K562 (cell line): ENCODE data around the gene RALGAPA2. TPM values are rescaled to one million over a fixed set of nuclear protein-coding genes. Genes with fewer than 3 reads are reported as not detected.
"Not testable (repeated sequence)": the region's sequence is repeated elsewhere in the genome, so short reads cannot be mapped to it uniquely, and the experiment has no call there.

Experiments
- ATAC-seq: fragments of 200-7000 bp; cut with Tn5 transposase; 3 replicates; pipeline ENCODE4 v1.9.1; 2020; ENCODE audit warnings: moderate library complexity
- BruUV-seq: library from RNA; stranded (reverse); fragments of 400-500 nt; replicated peaks from 2 replicates; lab custom pipeline; 2021; lab: Mats Ljungman, UMichigan
- CTCF ChIA-PET: fragments of 300-600 bp; formaldehyde crosslinking; extraction: SDS; loops from one replicate; lab custom pipeline; 2021; ENCODE audit warnings: low intra/inter-chr PET ratio; lab: Yijun Ruan, JAX
- POLR2A ChIA-PET: fragments of 300-600, 350-650 bp; sonication (Branson Sonifier 250); formaldehyde crosslinking; extraction: SDS; loops from one replicate; lab custom pipeline; 2021; ENCODE audit warnings: antibody characterized with exemption, inconsistent platforms; lab: Yijun Ruan, JAX
- DNase-seq, 4 experiments: peaks; one replicate each; pipeline versions ENCODE4 v3.0.0 to v3.0.0-alpha.2; 2011 to 2018; ENCODE audit warnings: low spot score in 3 of 4, mixed read lengths in 3 of 4; ENCODE audit errors: extremely low read depth in 1 of 4
- FAIRE-seq: peaks from 2 replicates; lab custom pipeline; 2011; peaks lifted over from hg19 to GRCh38; lab: Jason Lieb, UNC
- H2AFZ ChIP-seq: 2 replicates; pipeline ENCODE4 v1.6.0; 2011; ENCODE audit warnings: low read depth, low read length, control low read depth, inconsistent platforms
- H3K27ac ChIP-seq: fragments of 200-600 bp; 3 replicates; pipeline ENCODE4 v1.8.0; 2011; ENCODE audit warnings: low read depth, mild to moderate bottlenecking, control low read depth, inconsistent platforms, low read length, moderate library complexity, mixed read lengths; ENCODE audit errors: extremely low read depth
- H3K27me3 ChIP-seq, 2 experiments: fragments of 300-600 bp in 1 of 2; 2 replicates in 1 of 2; 3 replicates in 1 of 2; pipeline versions ENCODE4 v1.6.0 to v1.8.0; 2011; ENCODE audit warnings: inconsistent platforms in 2 of 2, low read length in 2 of 2, mild to moderate bottlenecking in 1 of 2, mixed read lengths in 1 of 2, moderate library complexity in 1 of 2; ENCODE audit not compliant: control insufficient read depth in 2 of 2, insufficient read depth in 2 of 2
- H3K36me3 ChIP-seq: fragments of 300-600 bp; 3 replicates; pipeline ENCODE4 v1.8.0; 2011; ENCODE audit warnings: mild to moderate bottlenecking, low read length, inconsistent platforms; ENCODE audit not compliant: control insufficient read depth, insufficient read depth
- H3K4me1 ChIP-seq, 2 experiments: fragments of 200-600 bp in 1 of 2; replicated peaks in 1 of 2; 2 replicates in 1 of 2; 3 replicates in 1 of 2; pipeline versions ENCODE4 v1.5.1 to v1.8.0; 2011; ENCODE audit warnings: inconsistent platforms in 2 of 2, low read length in 2 of 2, mild to moderate bottlenecking in 1 of 2, mixed read lengths in 1 of 2, moderate library complexity in 1 of 2; ENCODE audit not compliant: control insufficient read depth in 2 of 2, insufficient read depth in 2 of 2
- H3K4me2 ChIP-seq: 2 replicates; pipeline ENCODE4 v1.6.1; 2011; ENCODE audit warnings: low read length, control low read depth, inconsistent platforms, mixed read lengths; ENCODE audit not compliant: insufficient read depth
- H3K4me3 ChIP-seq: fragments of 200-600 bp; sonication (generic), shearing (Covaris generic); 2 replicates; pipeline ENCODE4 v1.5.1; 2016; ENCODE audit warnings: control low read depth, inconsistent platforms
- H3K79me2 ChIP-seq: fragments of 200-600 bp; 3 replicates; pipeline ENCODE4 v1.8.0; 2011; ENCODE audit warnings: low read length, inconsistent platforms; ENCODE audit not compliant: control insufficient read depth, insufficient read depth
- H3K9ac ChIP-seq, 2 experiments: 2 replicates each; pipeline versions ENCODE4 v1.6.0 to v1.6.1; 2011; ENCODE audit warnings: low read depth in 2 of 2, low read length in 2 of 2, control low read depth in 1 of 2, inconsistent platforms in 1 of 2, mild to moderate bottlenecking in 1 of 2, mixed read lengths in 1 of 2; ENCODE audit not compliant: insufficient read depth in 1 of 2
- H3K9me1 ChIP-seq: one replicate; pipeline ENCODE4 v1.6.0; 2011; ENCODE audit warnings: inconsistent platforms, mild to moderate bottlenecking, low read length, moderate library complexity; ENCODE audit not compliant: control insufficient read depth, insufficient read depth
- H3K9me3 ChIP-seq: replicated peaks from 2 replicates; pipeline ENCODE4 v1.5.1; 2011; ENCODE audit warnings: low read depth, low read length, inconsistent platforms; ENCODE audit not compliant: control insufficient read depth, insufficient read depth
- H4K20me1 ChIP-seq: replicated peaks from 2 replicates; pipeline ENCODE4 v1.6.1; 2011; ENCODE audit warnings: low read length, inconsistent platforms, mixed read lengths; ENCODE audit not compliant: control insufficient read depth, insufficient read depth
- ETV6 ChIP-seq, 3 experiments: fragments of 150-350 bp in 1 of 3; sonication (generic) in 1 of 3; formaldehyde crosslinking in 1 of 3; IDR thresholded peaks; 2 replicates each; pipeline versions ENCODE4 v1.6.1 to v1.8.0; 2014 to 2022; ENCODE audit warnings: borderline replicate concordance in 2 of 3, low read depth in 2 of 3, antibody characterized with exemption in 1 of 3, low read length in 1 of 3, mild to moderate bottlenecking in 1 of 3, missing genetic modification reagents in 1 of 3
- NFXL1 ChIP-seq: fragments of 450-650 bp; formaldehyde crosslinking; IDR thresholded peaks from 2 replicates; pipeline ENCODE4 v1.4.0; 2021; ENCODE audit warnings: mild to moderate bottlenecking
- STAT5B ChIP-seq: fragments of 250-450 bp; sonication (Bioruptor Pico); IDR thresholded peaks from 2 replicates; pipeline ENCODE4 v1.8.0; 2021; ENCODE audit warnings: mild to moderate bottlenecking, inconsistent platforms
- WGBS: fragments of 100-300 bp; shearing (Covaris generic); methylation state at CpG from one replicate; pipeline ENCODE4 v1.1.6; 2016; ENCODE audit warnings: low coverage, mixed read lengths; ENCODE audit not compliant: insufficient coverage; ENCODE audit errors: missing lambda C conversion rate; 5-methylcytosine and 5-hydroxymethylcytosine counted together
- in situ Hi-C: fragments of 300-500 bp; cut with MboI; formaldehyde crosslinking; loops from 4 replicates; pipeline ENCODE4 v1.15.0; 2018; ENCODE audit warnings: inconsistent platforms, mixed read lengths
- intact Hi-C: fragments of 100-400 bp; cut with micrococcal nuclease; formaldehyde crosslinking; loops from 2 replicates; pipeline ENCODE4 v1.14.2; 2022
- polyA plus RNA-seq, 8 experiments: library from polyadenylated mRNA; depleted of rRNA in 4 of 8; stranded (reverse) in 5 of 8; unstranded in 3 of 8; fragments of >200 nt; fragmentation: Nextera tagmentation in 2 of 8; fragmentation: Illumina TruSeq in 1 of 8; extraction: Ambion mirVana in 2 of 8; extraction: Trizol in 1 of 8; gene quantifications; 2 replicates each; pipeline versions ENCODE4 v1.2.1 to v1.2.3, GENCODE V29; 2011 to 2014; ENCODE audit warnings: inconsistent platforms in 1 of 8, missing spikeins in 1 of 8
- total RNA-seq, 7 experiments: library from RNA; depleted of rRNA in 6 of 7; stranded (reverse); fragments of >200 nt in 6 of 7; fragmentation: Illumina TruSeq in 2 of 7; extraction: Trizol in 2 of 7; gene quantifications; 2 replicates each; pipeline versions ENCODE4 v1.2.1 to v1.2.3, GENCODE V29; 2011 to 2021; ENCODE audit warnings: low replicate concordance in 1 of 7
- TF ChIP-seq, protein P1 (sequence below): fragments of 450-650 bp; formaldehyde crosslinking; IDR thresholded peaks from 2 replicates; pipeline ENCODE4 v1.4.0; 2022; ENCODE audit warnings: mild to moderate bottlenecking, moderate library complexity

Gene RALGAPA2
- total and polyA plus RNA-seq, 9 of the 15 experiments (the other 6 are each of a cell fraction or from before 2014, with no cell fraction given) = 0.35 to 2.7 (median 1.4) TPM

DNA sequence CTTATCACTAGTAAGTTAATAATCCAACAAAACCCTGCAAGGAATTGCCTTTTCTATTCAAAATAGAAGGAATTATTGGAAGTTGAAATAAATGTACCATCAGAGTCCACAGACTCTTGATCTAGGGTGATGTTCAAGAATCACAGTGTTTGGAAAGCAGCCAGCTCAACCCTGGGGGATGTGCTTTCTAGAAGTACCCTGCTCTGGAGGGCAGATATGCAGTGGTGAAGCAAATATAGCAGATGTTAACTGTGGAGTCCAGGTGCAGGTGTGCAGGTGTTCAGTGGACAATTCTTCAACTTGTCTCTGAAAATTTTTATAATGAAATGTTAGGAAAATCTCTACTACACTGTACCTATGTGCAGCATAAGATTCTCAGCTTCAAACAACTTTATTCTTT, 353.6 kb downstream of the RALGAPA2 start (continued):
- no peak for TF ChIP-seq STAT5B (CRISPR knock-in tag)
- TF ChIP-seq ETV6 (IDR thresholded peaks at IDR 0.05; ENCODE audit: borderline replicate concordance in 1 of 2, low read depth in 2 of 2, low read length in 1 of 2) = no peak
- no peak for TF ChIP-seq ETV6 (CRISPR knock-in tag; IDR thresholded peaks at IDR 0.05; ENCODE audit: borderline replicate concordance)

GRCh38 chr20:20355503-20355902, 356.9 kb downstream of the RALGAPA2 start:
- H3K36me3 ChIP-seq, H3K4me2 ChIP-seq, H3K9me3 ChIP-seq, H3K4me3 ChIP-seq, in situ Hi-C loops, H3K4me1 ChIP-seq, H3K9me1 ChIP-seq, H3K79me2 ChIP-seq, H3K27ac ChIP-seq, intact Hi-C loops, H3K9ac ChIP-seq, CTCF ChIA-PET, H2AFZ ChIP-seq, H3K27me3 ChIP-seq, H4K20me1 ChIP-seq, POLR2A ChIA-PET, BruUV-seq, DNase-seq, ATAC-seq, FAIRE-seq: not testable (repeated sequence)

- FAIRE-seq (no peak), ATAC-seq (no peak), DNase-seq (no peak)
- intact Hi-C loops (no loop called here), in situ Hi-C loops (no loop called here)
- Histone ChIP-seq H2AFZ (no peak overlapping the region), H3K9me1 (no peaks in the 10 kb centered on the region), H3K79me2 (no peaks in the 10 kb centered on the region), H3K9ac (no peak overlapping the region), H3K4me3 (no peak overlapping the region), H3K36me3 (no peaks in the 10 kb centered on the region), H3K4me1 (no peaks in the 10 kb centered on the region), H3K9me3 (no peaks in the 10 kb centered on the region), H4K20me1 (no peaks in the 10 kb centered on the region), H3K4me2 (no peak overlapping the region), H3K27ac (no peak overlapping the region), H3K27me3 (no peaks in the 10 kb centered on the region)
- BruUV-seq = no TSS peak
- ChIA-PET POLR2A (no interaction called here), CTCF (no interaction called here)
- WGBS = 0% methylated on average over 3 of the region's 3 CpGs
- TF ChIP-seq, protein P1, sequence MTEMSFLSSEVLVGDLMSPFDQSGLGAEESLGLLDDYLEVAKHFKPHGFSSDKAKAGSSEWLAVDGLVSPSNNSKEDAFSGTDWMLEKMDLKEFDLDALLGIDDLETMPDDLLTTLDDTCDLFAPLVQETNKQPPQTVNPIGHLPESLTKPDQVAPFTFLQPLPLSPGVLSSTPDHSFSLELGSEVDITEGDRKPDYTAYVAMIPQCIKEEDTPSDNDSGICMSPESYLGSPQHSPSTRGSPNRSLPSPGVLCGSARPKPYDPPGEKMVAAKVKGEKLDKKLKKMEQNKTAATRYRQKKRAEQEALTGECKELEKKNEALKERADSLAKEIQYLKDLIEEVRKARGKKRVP = no peak
- no peak for TF ChIP-seq NFXL1 (CRISPR knock-in tag)
Measured at GRCh38 chr20:20353576-20353975, 358.9 kb downstream of the RALGAPA2 start.
